ENCODE results near the gene KRTAP19-1.

KRTAP19-1 gene
- 0 reads per million in 2 donors for total RNA-seq

DNA sequence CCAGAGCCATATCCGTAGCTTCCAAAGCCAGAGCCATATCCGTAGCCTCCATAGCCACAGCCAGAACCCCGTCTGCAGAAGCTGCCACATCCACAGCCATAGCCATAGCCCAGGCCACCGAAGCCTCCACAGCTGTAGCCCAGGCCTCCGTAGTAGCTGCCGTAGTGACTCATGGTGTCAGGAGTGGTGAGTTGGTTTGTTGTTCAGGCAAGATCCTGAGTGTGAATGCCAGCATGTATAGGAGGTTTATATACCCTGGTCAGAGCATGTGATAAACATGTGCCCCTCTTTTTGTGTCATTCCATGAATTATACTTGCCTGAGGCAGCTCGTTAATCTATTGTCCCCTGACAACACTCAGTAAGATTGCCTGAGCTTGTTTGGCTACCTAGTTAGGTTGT, at the start of gene KRTAP19-1:
Gene KRTAP19-1 (minus strand): TSS at position 223 of the 400 bp plus-strand sequence. CDS start 50 bp downstream, at position 173.
- no peak for DNase-seq

DNA sequence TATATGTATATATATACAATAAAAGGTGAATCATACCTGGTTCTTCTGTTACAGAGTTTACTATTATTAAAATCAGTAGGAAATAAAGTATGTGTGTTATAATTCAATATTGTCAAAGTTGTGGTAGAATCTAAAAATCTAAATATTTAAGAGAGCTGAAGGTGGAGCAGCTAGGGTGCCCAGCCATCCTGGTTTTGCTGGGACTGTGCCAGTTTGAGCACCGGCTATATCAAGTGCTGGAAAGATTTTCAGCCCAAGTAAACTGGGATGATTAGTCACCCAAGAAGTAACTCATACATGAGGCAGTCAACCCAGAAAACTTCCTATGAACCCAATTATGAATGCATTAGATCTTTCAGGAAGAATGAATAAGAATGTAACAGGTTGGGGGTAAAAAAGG, 38.7 kb upstream of the KRTAP19-1 start:
- no peak for DNase-seq

GRCh38 chr21:30515681-30516080, 35.5 kb upstream of the KRTAP19-1 start:
- DNase-seq, result no peak

- peak in 1 of 5 experiments; percentile 6 for DNase-seq
These were observed 25.5 kb upstream of the KRTAP19-1 start for GRCh38 chr21:30505621-30506205.

DNA sequence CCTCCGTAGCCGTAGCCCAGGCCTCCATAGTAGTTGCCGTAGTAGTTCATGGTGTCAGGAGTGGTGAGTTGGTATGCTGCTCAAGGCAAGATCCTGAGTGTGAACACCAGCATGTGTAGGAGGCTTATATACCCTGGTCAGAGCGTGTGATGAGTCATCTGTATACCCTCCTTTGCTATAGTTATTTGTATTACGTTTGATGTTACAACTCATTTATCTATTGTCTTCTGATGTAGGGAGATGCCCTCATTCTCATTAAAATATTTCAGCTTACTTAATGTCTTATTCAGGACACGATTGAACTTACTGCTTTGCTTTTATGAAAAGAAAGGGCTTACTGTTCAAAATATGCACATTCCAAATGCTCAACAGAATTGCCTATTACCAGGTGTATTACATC, 21.9 kb upstream of the KRTAP19-1 start, which contains the start of gene KRTAP19-5:
Gene KRTAP19-5 (minus strand): TSS at position 101 of the 400 bp plus-strand sequence. CDS start 51 bp downstream, at position 50.
- DNase-seq, result peak in 1 of 5 experiments; percentile 56

- DNase-seq, result no peak
These were observed 16.9 kb upstream of the KRTAP19-1 start, which contains the start of gene KRTAP19-4 for GRCh38 chr21:30497065-30497464. Gene KRTAP19-4, minus strand, starts transcription at chr21:30497165. Its CDS starts 55 bp downstream, at chr21:30497110.

GRCh38 chr21:30491963-30492428, 11.8 kb upstream of the KRTAP19-1 start, which contains the start of gene KRTAP19-3:
Gene KRTAP19-3, minus strand, starts transcription at chr21:30492013. Its CDS starts 56 bp downstream, at chr21:30491957.
- no peak for DNase-seq

DNA sequence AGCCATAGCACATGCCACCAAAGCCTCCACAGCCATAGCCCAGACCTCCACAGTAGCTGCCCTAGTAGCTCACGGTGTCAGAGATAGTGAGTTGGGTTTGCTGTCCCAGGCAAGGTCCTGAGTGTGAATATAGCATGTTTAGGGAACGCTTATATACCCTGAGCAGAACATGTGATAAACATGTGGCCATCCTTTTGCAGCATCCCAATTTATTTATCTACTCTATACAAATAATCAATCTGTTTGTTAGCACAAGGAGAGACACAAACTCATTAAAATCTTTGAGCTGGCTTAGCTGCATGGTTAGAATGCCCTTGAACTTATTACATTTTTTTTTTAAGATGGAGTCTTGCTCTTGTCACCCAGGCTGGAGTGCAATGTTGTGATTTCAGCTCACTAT, 7.2 kb upstream of the KRTAP19-1 start, which contains the start of gene KRTAP19-2:
Gene KRTAP19-2 (minus strand): TSS at position 101 of the 400 bp plus-strand sequence. CDS start 88 bp downstream, at position 13.
- no peak for DNase-seq

DNA sequence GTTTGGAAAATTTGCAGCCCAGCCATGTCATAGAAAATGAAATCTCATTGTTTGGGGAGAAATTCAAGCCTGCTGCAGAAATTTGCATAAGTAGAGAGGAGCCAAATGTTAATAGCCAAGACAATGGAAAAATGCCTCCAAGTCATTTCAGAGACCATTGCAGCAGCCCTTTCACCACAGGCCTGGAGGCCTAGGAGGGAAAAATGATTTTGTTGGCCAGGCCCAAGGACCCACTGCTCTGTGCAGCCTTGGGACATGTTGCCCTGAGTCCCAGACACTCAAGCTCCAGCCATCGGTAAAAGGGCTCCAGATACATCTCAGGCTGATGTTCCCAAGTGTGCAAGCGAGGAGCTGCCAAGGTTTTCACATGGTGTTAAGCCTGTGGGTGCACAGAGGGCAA, 6.0 kb upstream of the KRTAP19-1 start:
- DNase-seq, result no peak

- DNase-seq, result no peak
These were observed 2.0 kb upstream of the KRTAP19-1 start for GRCh38 chr21:30482130-30482529.

DNA sequence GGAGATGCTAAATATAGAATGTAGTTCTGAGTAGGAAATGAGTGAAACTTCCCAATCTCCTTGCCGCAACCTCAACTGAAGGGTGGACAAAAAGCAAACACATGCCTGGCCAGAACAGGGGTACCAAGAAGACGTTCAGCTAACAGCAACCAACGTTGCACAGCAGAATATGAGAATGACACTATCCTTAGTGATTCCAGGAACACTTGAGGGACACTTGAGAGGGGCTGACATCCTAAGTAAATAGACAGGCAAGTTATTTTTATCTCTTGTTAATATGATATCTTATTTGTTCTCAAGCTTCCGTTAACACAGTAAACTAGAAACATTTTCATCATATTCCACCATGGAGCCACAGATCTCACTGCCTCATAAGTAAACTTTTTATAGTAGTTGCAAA, 908 bp downstream of the KRTAP19-1 start:
- no peak for DNase-seq

DNA sequence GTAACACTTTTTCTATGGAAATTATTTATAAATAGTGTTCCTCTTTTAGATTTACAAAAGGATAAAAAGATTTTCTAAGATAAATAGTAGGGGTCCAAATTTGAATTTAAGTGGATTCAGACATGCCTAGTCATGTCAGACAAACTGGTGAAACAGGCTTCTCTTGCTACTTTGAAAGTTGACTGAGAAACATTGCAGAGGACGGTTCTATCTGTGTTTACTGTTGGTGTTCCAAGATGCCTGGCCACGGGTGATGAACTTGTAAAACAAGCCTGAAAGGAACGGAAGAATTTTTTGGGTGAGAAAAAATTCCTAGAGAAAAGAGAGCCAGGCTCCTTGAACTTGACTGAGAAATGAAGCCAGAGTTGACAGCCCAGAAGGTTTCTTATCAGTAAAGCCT, 2.2 kb downstream of the KRTAP19-1 start:
- no peak for DNase-seq

GRCh38 chr21:30468900-30469714, 11.1 kb downstream of the KRTAP19-1 start:
- no peak for DNase-seq

DNA sequence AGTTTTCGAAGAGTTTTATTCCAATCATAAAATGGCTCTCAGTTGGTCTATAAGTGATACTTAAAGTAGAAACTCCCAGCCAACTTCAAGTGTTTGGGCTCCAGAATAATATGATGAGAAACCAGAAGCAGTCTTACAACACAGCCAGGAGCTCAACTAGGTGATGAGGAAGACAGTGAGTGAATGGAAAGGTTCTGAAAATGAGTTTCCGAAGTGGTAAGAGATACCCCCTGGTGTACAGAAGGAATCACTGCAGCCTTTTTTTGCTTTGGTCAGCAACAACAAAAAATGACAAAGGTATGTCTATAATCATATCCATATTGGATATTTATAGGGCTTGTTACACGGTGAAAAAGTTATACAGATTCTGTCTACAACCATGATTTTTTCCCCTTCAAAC, 16.5 kb downstream of the KRTAP19-1 start:
- peak in 1 of 5 experiments; percentile 13 for DNase-seq

- DNase-seq, result no peak
These were observed 31.7 kb downstream of the KRTAP19-1 start for GRCh38 chr21:30448514-30448913.

DNA sequence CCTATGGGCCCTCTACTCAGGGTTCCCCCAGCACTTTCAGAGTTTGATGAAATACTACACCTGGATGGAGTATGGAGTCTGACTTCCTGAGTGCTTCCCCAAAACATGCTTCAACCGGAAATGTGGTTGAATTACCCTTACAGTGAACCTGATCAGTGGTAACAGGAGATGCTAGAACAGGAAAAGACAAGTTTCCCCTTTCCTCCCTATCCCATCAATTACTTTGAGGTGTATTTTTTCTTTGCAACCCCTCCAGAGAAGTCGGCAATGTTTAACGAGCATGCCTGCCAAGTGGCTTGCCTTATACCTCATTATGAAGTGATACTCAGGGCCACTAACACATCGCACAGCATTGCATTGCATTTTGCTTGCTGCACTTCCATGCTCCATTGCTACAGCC, 33.1 kb downstream of the KRTAP19-1 start:
- DNase-seq, result no peak

DNA sequence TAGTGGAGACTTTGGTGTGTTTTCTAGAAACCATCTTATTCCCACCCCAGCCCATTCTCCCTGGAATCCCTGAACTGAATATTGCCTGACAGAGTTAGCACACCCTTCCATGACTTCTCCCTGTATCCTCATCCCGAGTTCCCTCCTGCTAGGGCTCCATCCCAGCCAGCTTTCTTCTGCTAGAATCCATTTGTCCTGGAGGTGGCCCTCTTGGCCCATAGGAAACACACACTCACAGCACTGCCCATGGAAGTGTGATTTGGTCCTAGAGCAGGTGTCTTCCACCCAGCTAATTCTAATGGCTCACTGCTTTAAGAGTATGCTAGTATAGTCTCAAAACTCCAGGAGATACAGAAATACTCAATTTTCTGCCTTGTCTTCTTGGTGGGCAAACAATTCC, 36.0 kb downstream of the KRTAP19-1 start:
- DNase-seq, result peak in 1 of 5 experiments; percentile 5

GRCh38 chr21:30443226-30443625, 36.9 kb downstream of the KRTAP19-1 start:
- DNase-seq, result no peak

- no peak for DNase-seq
These were observed 40.2 kb downstream of the KRTAP19-1 start, which contains the start of gene KRTAP15-1 for GRCh38 chr21:30439975-30440374. Gene KRTAP15-1, plus strand, starts transcription at chr21:30440275. Its CDS starts 53 bp downstream, at chr21:30440328.

GRCh38 chr21:30437010-30437565, 43.1 kb downstream of the KRTAP19-1 start:
- no peak for DNase-seq

DNA sequence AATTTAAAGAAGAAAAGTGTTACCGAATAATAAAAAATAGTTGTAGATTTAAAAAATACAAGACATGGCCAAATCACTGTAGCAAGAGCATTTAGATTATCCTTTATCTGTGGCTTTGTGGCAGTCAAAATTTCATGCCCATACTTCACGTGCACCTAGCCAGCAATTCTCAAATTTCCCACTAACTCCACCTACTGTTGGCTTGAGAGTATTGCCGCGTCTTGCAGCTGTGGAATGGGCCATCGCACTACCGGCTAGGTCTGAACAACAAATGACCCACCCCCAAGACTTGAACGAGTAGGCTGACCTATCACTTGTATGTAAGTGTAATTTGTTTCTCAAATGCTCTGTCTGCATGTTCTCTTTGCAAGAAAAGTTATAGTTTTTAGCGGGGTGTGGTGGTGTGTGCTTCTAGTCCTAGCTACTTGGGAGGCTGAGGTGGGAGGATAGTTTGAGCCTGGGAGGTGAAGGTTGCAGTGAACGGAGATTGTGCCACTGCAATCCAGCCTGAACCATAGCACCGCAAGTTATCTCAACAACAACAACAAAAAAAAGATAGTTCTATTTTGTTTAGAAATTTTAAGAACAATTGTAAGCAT, 46.0 kb downstream of the KRTAP19-1 start:
- peak in 1 of 5 experiments; percentile 57 for DNase-seq

- DNase-seq, result no peak
These were observed 50.0 kb downstream of the KRTAP19-1 start, which contains the start of gene KRTAP13-4 for GRCh38 chr21:30430170-30430655. Gene KRTAP13-4, plus strand, starts transcription at chr21:30430220. Its CDS starts 56 bp downstream, at chr21:30430276.
